ENCODE data around the gene NGDN. TPM values are rescaled to one million over a fixed set of nuclear protein-coding genes. Genes with fewer than 3 reads are reported as not detected.

The NGDN gene
- polyA plus RNA-seq, 1 of the 3 experiments (the other 2 are of a cell fraction), result 64.3 TPM

DNA sequence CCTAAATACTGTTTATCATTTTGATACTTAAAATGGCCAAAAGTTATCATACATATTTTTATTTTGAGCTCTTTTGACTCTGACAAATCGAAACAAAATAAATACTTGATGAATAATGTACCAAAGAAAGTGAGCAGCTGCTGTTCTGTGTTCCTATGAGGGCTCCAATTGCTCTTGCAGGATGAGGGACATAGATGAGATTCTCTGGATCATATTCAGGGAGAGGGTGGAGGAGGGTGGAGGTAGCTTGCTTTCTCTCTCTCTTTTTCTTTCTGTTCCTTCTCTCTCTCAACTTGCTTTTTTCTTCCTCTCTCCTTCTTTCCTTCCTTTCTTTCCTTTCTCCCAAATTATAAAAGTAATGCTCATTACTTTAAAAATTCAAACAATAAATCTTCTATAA lies 25.2 kb upstream of the NGDN start:
- peaks cover 23% of the 10 kb centered on the region for H3K27me3 ChIP-seq (ENCODE audit: insufficient read depth)
- H3K4me3 ChIP-seq (ENCODE audit: low read depth in 2 of 2, low read length in 1 of 2), result no peak overlapping the region
- POLR2A ChIA-PET, result interaction anchor here (1.5 kb wide), 1 partner anchor 10 kb away, joined by 3 read pairs; no protein-coding TSS in a partner anchor
- H3K79me2 ChIP-seq (ENCODE audit: insufficient read depth), result no peaks in the 10 kb centered on the region
- H2AFZ ChIP-seq (ENCODE audit: low read depth), result no peak overlapping the region
- no peak for DNase-seq
- no peak overlapping the region for H3K4me2 ChIP-seq
- 3% methylated on average over 1 of the region's 1 CpG for WGBS (ENCODE audit: low lambda C conversion rate)
- no peaks in the 10 kb centered on the region for H3F3A ChIP-seq (replicated peaks; ENCODE audit: insufficient read depth)
- no peak overlapping the region for H3K9ac ChIP-seq
- TF ChIP-seq EP300 (IDR thresholded peaks at IDR 0.05; ENCODE audit: borderline replicate concordance in 1 of 2, low read depth in 1 of 2, low read length in 1 of 2), result no peak
- no peaks in the 10 kb centered on the region for H3K4me1 ChIP-seq (ENCODE audit: control insufficient read depth in 1 of 2, insufficient read depth in 2 of 2, low read depth in 1 of 2, low read length in 1 of 2)
- no peaks in the 10 kb centered on the region for H3K36me3 ChIP-seq (replicated peaks in 1 of 2; ENCODE audit: control insufficient read depth in 1 of 2, insufficient read depth in 2 of 2, low read length in 1 of 2)
- H4K20me1 ChIP-seq (ENCODE audit: insufficient read depth), result no peaks in the 10 kb centered on the region
- CTCF ChIA-PET, result interaction anchor here (1.4 to 1.5 kb wide), 2 partner anchors 33 to 65 kb away, joined by 4 to 6 read pairs; no protein-coding TSS in a partner anchor
- H3K27ac ChIP-seq (ENCODE audit: low read depth in 2 of 2, low read length in 1 of 2), result no peak overlapping the region
- no peaks in the 10 kb centered on the region for H3K9me2 ChIP-seq
- no peaks in the 10 kb centered on the region for H3K9me3 ChIP-seq

DNA sequence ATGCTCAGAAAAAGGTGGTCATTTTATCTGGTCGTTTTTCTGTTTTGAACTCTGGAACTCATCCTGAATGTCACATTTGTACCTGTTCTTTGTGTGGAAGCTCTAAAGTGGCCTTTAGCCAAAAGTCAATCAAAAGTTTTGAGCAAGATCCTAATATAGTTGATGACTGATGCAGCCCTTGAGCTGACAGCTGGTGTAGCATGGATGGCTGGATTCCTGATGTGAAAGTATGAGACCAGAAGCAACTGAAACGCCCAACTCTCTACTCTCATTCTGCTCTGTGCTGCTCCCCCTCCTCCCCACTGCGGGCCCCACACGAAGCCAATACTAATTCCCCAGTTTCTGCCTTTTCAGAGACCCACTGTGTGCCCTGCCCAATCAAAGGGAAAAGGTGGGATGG lies 23.7 kb upstream of the NGDN start:
- H3K4me1 ChIP-seq (ENCODE audit: control insufficient read depth in 1 of 2, insufficient read depth in 2 of 2, low read depth in 1 of 2, low read length in 1 of 2), result no peaks in the 10 kb centered on the region
- H3K4me3 ChIP-seq (ENCODE audit: low read depth in 2 of 2, low read length in 1 of 2), result no peak overlapping the region
- H3K79me2 ChIP-seq (ENCODE audit: insufficient read depth), result no peaks in the 10 kb centered on the region
- CTCF ChIA-PET, result interaction anchor here (1.0 to 1.5 kb wide), 2 partner anchors 25 to 32 kb away, joined by 3 to 4 read pairs; no protein-coding TSS in a partner anchor
- H3K27me3 ChIP-seq (ENCODE audit: insufficient read depth), result peaks cover 14% of the 10 kb centered on the region
- no peaks in the 10 kb centered on the region for H3K36me3 ChIP-seq (replicated peaks in 1 of 2; ENCODE audit: control insufficient read depth in 1 of 2, insufficient read depth in 2 of 2, low read length in 1 of 2)
- no peak overlapping the region for H3K27ac ChIP-seq (ENCODE audit: low read depth in 2 of 2, low read length in 1 of 2)
- POLR2A ChIA-PET, result no interaction called here
- H3K9me2 ChIP-seq, result no peaks in the 10 kb centered on the region
- no peak overlapping the region for H3K4me2 ChIP-seq
- no peaks in the 10 kb centered on the region for H3K9me3 ChIP-seq
- WGBS (ENCODE audit: low lambda C conversion rate), result 15% methylated on average over 4 of the region's 4 CpGs
- no peaks in the 10 kb centered on the region for H4K20me1 ChIP-seq (ENCODE audit: insufficient read depth)
- H3F3A ChIP-seq (replicated peaks; ENCODE audit: insufficient read depth), result no peaks in the 10 kb centered on the region
- no peak overlapping the region for H3K9ac ChIP-seq
- no peak overlapping the region for H2AFZ ChIP-seq (ENCODE audit: low read depth)
- TF ChIP-seq, protein P1, sequence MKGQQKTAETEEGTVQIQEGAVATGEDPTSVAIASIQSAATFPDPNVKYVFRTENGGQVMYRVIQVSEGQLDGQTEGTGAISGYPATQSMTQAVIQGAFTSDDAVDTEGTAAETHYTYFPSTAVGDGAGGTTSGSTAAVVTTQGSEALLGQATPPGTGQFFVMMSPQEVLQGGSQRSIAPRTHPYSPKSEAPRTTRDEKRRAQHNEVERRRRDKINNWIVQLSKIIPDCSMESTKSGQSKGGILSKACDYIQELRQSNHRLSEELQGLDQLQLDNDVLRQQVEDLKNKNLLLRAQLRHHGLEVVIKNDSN (IDR thresholded peaks at IDR 0.05; ENCODE audit: borderline replicate concordance, low read depth), result no peak
- TF ChIP-seq RXRA (IDR thresholded peaks at IDR 0.05; ENCODE audit: borderline replicate concordance, low read depth), result no peak
- no peak for TF ChIP-seq CHD2 (IDR thresholded peaks at IDR 0.05; ENCODE audit: low read length, partially characterized antibody)
- TF ChIP-seq, protein P2, sequence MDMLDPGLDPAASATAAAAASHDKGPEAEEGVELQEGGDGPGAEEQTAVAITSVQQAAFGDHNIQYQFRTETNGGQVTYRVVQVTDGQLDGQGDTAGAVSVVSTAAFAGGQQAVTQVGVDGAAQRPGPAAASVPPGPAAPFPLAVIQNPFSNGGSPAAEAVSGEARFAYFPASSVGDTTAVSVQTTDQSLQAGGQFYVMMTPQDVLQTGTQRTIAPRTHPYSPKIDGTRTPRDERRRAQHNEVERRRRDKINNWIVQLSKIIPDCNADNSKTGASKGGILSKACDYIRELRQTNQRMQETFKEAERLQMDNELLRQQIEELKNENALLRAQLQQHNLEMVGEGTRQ (IDR thresholded peaks at IDR 0.05; ENCODE audit: borderline replicate concordance, low read depth, low read length), result no peak
- no peak for TF ChIP-seq RCOR1 (IDR thresholded peaks at IDR 0.05; ENCODE audit: low read length)
- no peak for TF ChIP-seq MXI1 (IDR thresholded peaks at IDR 0.05; ENCODE audit: low read depth, low read length)
- TF ChIP-seq RFX5 (IDR thresholded peaks at IDR 0.05; ENCODE audit: low read length), result no peak
- TF ChIP-seq, protein P3, sequence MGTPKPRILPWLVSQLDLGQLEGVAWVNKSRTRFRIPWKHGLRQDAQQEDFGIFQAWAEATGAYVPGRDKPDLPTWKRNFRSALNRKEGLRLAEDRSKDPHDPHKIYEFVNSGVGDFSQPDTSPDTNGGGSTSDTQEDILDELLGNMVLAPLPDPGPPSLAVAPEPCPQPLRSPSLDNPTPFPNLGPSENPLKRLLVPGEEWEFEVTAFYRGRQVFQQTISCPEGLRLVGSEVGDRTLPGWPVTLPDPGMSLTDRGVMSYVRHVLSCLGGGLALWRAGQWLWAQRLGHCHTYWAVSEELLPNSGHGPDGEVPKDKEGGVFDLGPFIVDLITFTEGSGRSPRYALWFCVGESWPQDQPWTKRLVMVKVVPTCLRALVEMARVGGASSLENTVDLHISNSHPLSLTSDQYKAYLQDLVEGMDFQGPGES (IDR thresholded peaks at IDR 0.05; ENCODE audit: low read depth, low read length), result no peak
- no peak for TF ChIP-seq FOSL2 (IDR thresholded peaks at IDR 0.05; ENCODE audit: borderline replicate concordance, low read depth)
- no peak for TF ChIP-seq MEF2A (IDR thresholded peaks at IDR 0.05; ENCODE audit: borderline replicate concordance, low read depth)
- TF ChIP-seq TCF12 (IDR thresholded peaks at IDR 0.05), result no peak
- TF ChIP-seq, protein P4, sequence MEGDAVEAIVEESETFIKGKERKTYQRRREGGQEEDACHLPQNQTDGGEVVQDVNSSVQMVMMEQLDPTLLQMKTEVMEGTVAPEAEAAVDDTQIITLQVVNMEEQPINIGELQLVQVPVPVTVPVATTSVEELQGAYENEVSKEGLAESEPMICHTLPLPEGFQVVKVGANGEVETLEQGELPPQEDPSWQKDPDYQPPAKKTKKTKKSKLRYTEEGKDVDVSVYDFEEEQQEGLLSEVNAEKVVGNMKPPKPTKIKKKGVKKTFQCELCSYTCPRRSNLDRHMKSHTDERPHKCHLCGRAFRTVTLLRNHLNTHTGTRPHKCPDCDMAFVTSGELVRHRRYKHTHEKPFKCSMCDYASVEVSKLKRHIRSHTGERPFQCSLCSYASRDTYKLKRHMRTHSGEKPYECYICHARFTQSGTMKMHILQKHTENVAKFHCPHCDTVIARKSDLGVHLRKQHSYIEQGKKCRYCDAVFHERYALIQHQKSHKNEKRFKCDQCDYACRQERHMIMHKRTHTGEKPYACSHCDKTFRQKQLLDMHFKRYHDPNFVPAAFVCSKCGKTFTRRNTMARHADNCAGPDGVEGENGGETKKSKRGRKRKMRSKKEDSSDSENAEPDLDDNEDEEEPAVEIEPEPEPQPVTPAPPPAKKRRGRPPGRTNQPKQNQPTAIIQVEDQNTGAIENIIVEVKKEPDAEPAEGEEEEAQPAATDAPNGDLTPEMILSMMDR (IDR thresholded peaks at IDR 0.05), result no peak
- TF ChIP-seq FOXM1 (IDR thresholded peaks at IDR 0.05; ENCODE audit: low read depth), result no peak
- TF ChIP-seq YY1 (IDR thresholded peaks at IDR 0.05; ENCODE audit: low read depth), result no peak
- TF ChIP-seq EP300 (IDR thresholded peaks at IDR 0.05; ENCODE audit: borderline replicate concordance in 1 of 2, low read depth in 1 of 2, low read length in 1 of 2), result no peak
- no peak for TF ChIP-seq POLR2AphosphoS5 (IDR thresholded peaks at IDR 0.05; ENCODE audit: low read depth, low read length)
- TF ChIP-seq, protein P5, sequence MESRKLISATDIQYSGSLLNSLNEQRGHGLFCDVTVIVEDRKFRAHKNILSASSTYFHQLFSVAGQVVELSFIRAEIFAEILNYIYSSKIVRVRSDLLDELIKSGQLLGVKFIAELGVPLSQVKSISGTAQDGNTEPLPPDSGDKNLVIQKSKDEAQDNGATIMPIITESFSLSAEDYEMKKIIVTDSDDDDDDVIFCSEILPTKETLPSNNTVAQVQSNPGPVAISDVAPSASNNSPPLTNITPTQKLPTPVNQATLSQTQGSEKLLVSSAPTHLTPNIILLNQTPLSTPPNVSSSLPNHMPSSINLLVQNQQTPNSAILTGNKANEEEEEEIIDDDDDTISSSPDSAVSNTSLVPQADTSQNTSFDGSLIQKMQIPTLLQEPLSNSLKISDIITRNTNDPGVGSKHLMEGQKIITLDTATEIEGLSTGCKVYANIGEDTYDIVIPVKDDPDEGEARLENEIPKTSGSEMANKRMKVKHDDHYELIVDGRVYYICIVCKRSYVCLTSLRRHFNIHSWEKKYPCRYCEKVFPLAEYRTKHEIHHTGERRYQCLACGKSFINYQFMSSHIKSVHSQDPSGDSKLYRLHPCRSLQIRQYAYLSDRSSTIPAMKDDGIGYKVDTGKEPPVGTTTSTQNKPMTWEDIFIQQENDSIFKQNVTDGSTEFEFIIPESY (IDR thresholded peaks at IDR 0.05; ENCODE audit: borderline replicate concordance, low read depth), result no peak
- TF ChIP-seq, protein P6, sequence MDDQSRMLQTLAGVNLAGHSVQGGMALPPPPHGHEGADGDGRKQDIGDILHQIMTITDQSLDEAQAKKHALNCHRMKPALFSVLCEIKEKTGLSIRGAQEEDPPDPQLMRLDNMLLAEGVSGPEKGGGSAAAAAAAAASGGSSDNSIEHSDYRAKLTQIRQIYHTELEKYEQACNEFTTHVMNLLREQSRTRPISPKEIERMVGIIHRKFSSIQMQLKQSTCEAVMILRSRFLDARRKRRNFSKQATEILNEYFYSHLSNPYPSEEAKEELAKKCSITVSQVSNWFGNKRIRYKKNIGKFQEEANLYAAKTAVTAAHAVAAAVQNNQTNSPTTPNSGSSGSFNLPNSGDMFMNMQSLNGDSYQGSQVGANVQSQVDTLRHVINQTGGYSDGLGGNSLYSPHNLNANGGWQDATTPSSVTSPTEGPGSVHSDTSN (IDR thresholded peaks at IDR 0.05), result no peak
- TF ChIP-seq, protein P7, sequence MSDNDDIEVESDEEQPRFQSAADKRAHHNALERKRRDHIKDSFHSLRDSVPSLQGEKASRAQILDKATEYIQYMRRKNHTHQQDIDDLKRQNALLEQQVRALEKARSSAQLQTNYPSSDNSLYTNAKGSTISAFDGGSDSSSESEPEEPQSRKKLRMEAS (IDR thresholded peaks at IDR 0.05; ENCODE audit: low read depth), result no peak
- DNase-seq, result no peak

Measured in SK-N-SH (cell line).